Retina (tissue), 1 donor: ENCODE results near the gene CD300C.
A peak's percentile ranks its signal among the peaks of the same experiment; 100 is the strongest.
"Not testable (repeated sequence)": the region's sequence is repeated elsewhere in the genome, so short reads cannot be mapped to it uniquely, and the experiment has no call there.

Experiments
- DNase-seq: peaks from one replicate; pipeline ENCODE4 v3.0.0-alpha.2; 2016

CD300C gene

DNA sequence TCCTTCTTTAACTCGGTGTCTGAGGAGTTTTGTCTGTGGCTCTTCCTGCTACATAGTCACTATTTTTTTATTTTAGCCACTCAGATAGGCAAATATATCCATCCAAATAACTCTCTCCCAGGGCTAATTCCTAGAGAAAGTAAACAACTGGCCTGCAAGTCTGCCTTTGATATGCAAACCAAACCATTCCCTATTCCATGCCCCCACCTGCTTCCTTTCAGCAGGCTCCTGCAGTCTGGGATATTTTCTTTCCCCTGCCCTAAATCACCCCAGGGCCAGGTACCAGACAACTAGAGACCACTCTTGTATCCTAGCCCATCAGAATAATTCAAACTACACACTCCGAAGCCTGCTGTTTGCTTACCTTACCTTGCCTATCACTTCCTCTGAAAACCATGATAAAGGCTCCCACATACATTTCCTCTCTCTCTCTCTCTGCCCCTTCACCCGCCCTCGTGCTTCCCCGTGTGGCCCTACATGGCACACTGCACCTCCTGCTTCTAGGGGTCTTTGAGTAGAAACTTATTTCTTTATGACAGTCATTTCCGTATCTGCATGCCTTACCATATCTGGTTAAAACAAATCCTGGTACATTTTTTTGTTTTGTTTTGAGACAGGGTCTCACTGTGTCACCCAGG lies 13.1 kb upstream of the CD300C start:
- no peak for DNase-seq

DNA sequence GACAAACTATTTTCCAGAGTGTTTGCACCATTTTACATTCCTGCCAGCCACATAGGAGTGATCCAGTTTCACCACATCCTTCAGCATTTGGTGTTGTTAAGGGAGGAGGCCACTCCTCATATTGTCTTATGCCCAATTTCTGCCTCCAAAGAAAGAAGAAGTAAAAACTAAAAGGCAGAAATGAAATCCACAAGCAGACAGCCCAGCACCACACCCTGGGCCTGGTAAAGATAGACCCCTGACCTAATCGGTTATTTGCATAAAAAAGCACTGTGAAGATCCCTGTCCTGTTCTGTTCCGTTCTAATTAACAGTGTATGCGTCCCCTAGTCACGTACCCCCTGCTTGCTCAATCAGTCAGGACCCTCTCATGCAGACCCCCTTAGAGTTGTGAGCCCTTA lies 12.5 kb upstream of the CD300C start:
- not testable (repeated sequence) for DNase-seq

DNA sequence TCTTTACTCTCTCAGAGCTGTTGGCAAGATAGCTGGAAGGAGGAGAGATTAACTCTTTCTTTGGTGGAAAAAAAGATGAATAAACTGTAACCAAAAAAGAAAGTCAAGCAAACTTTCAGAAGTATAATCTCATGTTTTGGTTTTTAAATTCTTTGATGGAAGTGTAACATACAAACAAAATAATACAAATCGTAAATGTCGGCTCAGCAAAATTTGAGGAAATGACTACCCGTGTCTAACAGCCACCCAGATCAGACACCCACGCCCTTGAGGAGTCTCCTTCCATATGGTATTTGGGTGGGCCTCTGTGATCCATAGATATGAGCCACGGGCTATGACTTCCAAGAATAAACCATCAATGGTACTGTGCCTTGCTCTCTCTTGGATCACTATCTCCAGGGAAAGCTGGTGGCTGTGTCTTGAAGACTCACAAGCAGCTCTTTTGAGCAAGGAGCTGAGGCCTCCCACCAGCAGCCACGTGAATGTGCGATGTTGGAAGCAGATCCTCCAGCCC lies 9.6 kb upstream of the CD300C start:
- DNase-seq: no peak

DNA sequence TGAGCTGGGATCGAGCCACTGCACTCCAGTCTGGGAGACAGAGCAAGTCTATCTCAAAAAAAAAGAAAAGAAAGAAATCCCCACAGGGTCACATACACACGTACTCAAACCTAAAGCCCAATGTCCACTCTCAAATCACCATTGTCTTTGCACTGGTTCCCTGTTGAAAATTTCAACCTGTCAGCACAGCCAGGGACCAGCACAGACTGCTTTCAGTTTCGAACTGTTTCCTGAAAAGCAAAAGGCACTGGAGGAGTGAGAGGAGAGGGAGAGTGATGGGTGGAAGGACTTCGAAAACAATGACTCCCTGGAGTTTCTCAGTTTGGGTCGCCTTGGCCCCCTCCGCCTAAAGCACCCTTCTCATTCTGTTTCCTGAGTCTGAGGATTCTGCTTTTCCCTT lies 9.0 kb upstream of the CD300C start:
- DNase-seq: no peak

DNA sequence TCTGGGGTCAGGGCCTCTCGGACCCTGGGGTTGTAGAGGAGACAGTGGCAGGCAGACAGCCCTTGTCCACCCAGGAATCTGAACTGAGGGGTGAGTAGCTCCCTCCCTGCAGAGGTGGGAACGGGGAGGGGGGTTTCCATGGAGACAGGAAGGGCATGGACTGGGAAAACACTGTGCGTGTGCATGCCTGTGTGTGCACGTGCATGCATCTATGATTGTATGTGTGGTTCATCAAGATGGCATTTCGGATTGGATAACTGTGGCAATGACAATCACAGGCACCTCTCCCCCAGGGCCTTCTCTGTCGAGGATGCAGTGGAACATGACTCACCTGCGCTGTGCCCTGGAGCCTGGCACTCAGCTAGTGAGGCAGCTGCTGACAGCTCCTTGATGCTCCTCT lies 6.1 kb upstream of the CD300C start:
- DNase-seq: peak; percentile 54

DNA sequence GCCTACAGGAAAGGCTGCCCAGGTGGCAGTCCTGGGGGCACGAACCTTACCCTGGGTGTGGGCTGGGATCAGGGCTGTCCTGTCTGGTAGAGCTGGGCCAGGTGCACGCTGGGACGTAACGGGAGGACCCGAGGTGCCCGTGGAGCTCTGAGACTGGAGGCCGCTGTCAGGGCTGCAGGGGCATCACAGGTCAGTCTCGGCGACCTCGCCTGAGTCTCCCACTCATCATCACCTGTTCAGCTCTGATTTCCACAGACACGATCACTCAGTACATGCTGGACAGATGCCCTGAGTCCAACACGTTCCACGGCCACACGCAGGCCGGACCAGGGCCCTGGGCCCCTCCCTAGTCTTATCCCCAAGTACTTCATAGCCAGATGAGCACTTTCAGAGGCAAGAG lies 4.7 kb upstream of the CD300C start:
- no peak for DNase-seq

DNA sequence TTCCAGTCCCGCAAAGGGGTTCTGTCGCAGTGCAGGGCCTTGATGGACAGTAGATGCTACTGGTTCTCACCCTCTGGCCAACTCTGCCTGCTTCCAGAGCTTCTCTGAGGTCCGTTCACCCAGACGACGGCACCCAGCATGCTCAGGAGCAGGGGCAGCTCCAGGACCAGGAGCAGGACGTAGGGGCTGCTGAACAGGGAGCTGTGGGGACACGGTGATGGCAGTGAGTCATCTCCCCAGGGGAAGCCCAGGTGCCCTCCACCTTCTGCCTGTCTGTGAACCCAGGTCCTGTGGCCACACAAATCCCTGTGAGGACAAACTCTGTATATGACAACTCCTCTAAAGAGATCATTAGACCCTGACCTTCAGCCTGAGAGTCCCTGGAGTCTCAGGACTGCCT lies 3.4 kb upstream of the CD300C start:
- no peak for DNase-seq

DNA sequence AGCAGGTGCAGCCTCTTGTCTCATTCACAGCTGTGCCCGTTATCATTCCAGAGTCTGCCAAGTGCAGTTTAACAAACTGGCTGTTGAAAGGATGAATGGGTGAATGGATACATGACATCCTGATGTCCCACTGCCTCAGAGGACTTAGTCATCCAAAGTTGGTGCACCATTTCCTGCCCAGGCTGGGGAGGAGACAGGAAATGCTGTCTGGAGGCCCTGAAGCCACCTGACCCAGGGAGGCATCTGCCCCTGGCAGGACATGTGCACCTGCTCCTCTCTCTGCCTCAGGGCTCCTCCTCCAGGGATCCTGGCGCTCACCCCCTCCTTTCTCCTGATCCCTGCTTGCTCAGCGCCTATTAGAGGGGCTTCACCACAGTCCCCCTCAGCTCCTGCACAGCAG lies 1.8 kb upstream of the CD300C start:
- no peak for DNase-seq

DNA sequence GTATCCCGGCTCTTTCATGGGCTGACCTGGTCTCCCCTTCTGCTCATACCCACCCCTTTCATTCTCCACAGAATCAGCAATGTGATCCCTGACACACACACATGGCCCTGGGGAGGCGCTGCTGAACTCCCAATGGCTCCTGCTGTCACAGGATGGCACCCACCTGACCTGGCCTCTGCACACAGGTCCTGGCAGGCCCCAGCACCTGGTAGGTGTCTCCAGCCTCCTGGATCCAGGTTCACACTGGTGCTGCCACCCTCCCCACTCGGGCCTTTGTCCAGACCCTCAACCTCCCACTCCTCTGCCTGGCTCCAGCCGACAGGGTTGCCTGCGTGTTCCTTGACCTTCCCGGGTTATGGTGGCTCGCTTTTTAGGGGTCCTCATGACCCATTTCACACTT lies 1.3 kb upstream of the CD300C start:
- no peak for DNase-seq

DNA sequence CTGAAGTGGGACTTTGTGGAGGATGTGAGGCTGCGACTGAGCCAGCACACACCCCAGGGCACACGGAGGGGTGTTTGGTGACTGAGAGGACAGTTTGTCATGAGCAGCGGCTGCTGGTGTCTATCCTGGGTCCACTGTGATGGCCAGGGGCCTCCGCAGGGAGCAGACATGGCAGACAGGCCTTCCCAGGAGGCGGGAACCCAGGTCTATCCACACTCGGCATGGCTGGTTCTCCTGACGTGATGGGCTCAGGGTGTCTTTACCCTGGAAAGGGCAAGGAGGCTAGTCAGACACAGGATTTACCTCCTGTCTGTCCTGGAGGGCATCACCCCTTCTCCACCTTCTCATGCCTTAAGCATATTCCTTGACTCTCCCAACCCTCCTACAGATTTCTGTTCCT lies 671 bp upstream of the CD300C start:
- DNase-seq: no peak

DNA sequence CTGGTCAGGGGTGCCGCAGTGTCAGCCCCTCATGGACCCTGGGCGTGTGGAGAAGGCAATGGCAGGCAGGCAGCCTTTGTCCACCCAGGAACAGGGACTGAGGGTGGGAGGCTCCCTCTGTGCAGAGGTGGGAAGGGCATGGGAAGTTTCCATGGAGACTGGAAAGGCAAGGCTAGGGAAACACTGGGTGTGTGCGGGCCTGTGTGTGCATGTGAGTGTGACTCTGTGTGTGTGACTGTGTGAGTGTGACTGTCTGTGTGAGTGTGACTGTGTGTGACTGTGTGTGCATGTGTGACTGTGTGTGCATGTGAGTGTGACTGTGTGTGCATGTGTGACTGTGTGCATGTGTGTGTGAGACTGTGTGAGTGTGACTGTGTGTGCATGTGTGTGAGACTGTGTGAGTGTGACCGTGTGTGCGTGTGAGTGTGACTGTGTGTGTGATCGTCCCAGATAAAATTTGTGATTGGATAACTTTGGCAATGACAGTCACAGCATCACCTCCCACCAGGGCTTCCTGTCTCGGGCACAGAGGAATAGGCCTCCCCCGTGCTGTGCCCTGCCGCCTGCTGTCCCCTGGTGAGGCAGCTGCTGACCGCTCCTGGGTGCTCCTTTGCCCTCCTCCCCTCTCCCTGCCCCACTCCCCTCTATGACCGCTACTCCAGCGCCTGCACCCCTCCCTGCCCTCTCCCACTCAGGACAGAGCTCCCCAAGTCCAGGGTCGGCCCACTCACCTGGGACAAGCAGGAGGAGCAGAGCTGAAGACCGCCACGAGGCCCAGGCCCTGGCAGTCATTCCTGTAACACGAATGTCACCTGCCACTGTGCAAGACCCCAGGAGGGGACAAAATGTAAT lies 698 bp downstream of the CD300C start:
- DNase-seq: no peak

DNA sequence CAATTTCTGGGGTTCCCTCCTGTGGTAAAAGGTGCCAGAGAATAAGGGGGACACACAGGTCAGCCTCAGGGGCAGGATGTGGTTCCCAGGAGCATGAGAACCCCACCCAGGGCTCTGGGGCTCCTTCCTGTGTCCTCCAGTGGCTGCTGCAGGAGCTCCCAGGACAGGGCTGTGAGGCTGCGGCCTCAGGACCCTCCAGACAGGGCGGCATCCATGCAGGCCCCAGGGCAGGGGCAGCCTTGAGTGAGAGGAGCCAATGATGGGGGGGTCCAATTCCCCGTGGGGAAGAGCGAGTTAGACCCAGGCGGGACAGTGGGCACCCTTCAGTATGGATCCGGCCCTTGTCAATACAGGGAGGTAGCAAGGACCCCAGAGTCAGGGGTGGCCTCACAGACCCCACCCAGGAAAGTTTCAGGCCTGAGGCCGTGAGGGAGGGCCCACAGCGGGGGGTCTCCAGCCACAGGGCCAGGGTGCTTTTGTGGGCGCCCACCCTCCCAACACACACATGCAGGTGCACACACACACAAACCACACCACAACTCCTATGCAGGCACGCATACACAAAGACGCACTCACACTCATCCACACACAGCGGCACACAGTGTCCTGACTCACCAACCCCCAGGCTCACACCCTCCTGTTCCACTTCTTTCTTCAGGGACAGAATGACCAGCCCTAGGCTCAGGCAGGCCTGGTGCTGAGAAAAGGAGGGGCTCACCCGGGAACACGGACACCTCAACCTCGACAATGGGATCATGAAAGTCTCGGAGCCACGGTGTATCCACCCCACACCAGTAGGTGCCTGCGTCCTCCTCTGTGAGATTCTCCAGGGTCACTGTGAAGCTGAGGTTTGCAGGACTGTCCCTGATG lies 1.8 kb downstream of the CD300C start:
- DNase-seq: no peak

DNA sequence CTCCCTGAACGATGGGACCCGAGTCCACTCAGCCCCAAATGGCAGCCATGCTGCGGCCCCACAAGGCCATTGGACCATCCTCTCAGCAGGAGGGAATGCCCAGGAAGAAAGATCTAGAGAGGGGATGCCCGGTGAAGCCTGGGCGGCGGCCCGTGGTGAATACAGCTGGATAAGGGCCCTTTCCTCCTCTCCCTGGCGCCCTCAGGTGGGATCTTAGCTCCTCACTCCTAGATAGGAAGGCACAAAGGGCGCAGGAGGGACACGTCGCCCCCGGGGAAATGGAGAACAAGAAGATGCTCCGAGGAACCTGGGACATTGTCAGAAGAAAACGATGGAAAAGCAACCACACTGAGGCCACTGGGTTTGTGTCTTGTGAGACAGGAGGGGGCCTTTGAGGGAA lies 2.5 kb downstream of the CD300C start:
- DNase-seq: no peak

DNA sequence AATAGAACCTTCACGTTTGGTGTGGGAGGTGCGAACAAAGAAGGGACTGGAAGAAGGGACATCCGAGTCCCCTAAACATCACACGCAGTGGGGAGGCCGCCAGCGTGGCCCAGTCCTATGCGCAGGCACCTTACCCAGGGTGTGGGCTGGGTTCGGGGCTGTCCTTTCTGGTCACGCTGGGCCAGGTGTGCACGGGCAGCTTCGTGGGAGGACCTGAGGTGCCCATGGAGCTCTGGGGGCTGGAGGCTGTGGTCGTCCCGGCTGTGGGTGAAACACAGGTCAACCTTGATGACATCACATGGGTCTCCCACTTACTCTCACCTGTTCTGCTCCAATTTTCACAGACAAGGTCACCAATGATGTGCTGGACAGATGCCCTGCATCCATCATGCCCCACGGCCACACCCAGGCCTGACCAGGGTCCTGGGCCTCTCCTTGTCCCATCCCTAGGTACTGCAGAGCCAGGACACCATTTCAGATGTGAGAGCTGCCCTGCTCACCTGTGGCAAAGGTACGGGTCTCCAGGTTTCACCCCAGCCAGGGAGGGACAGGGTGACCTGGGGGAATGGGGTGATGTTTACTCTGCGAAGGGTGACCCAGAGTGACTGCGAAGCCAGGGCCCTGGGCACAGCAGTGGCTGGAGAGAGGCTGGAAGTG lies 3.1 kb downstream of the CD300C start:
- DNase-seq: no peak

DNA sequence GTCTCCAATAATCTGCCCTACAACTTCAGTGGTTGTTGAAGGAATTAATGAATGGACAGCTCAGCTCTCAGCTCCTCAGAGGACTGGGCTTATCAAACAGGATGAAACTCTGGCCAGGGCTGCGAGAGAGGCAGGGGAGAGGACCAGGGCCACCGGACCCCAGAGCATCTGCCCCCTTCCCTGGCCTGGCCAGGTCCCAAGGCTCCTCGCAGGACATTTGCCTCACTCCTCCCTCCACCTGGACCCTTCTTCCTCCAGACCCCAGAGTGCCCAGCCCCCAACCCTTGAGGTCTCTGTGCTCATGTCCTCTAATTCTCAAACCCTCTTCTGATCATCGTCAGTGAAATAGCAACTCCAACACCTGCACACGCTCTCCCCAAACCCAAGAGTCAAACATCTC lies 3.7 kb downstream of the CD300C start:
- DNase-seq: no peak

DNA sequence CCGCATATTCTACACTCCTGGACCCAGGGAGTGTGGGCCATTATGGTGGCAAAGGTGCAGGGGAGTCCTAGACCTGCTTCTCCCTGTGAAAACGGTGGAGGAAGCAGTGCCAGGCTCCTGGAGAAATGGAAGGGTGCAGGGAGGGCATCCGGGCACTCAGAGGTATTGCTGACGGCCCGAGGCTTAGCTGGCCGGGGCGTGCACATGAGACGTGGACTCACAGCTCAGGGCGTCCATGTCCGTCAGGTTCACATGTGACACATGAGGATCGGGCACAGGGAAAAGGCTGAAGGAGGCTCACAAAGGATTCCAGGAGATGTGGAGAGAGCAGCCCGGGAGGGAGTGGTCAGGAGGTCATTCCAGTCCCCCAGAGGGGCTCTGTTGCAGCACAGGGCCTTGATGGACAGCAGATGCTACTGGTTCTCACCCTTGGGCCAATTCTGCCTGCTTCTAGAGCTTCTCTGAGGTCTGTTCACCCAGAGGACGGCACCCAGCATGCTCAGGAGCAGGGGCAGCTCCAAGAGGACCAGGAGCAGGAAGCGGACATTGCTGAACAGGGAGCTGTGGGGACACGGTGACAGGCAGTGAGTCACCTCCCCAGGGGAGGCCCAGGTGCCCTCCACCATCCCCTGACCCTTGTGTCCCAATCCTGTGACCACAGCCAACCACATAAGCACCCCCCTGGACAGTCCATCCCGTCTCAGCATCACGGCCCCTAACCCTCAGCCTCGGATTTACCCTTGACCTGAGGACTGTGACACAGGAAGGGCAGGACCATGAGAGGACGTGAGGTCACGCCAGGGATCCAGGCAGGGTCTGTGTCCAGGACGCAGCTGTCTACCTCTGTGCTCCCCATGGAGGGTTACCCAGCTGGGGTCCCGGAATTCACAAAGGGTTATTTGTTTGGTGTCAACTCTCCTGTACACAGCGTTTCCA lies 4.5 kb downstream of the CD300C start:
- DNase-seq: no peak

DNA sequence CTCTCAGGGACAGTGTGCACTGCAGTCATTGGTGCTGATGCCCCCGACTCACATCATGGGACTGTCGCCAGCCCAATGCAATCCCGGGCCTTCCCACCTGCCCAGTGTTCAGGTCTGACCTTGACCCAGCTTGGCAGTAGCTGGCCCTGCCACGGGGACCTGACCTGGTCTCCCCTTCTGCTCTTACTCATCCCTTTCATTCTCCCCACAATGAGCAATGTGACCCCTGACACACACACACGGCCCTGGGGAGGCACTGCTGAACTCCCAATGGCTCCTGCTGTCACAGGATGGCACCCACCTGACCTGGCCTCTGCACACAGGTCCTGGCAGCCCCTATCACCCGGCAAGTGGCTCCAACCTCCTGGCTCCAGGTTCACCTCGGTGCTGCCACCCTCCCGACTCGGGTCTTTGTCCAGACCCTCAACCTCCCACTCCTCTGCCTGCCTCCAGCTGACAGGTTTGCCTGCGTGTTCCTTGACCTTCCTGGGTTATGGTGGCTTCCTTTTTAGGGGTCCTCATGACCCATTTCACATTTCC lies 6.6 kb downstream of the CD300C start:
- DNase-seq: no peak

DNA sequence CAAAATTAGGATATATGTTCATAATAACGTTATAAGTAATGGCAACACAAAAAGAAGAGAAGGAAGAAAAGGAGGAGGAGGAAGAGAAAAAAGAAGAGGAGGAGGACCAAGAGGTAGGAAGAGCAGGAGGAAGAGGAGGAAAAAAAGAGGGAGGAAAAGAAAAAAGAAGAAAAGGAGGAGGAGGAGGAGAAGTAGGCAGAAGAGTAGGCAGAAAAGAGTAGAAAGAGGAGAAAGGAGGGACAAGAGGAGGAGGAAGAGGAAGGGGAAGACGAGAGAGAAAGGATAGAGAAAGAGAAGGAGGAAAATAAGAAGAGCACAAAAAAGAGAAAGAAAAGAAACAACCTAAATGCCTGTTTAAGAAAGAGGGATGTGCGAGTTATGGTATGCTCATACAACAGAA lies 9.0 kb downstream of the CD300C start:
- no peak for DNase-seq

DNA sequence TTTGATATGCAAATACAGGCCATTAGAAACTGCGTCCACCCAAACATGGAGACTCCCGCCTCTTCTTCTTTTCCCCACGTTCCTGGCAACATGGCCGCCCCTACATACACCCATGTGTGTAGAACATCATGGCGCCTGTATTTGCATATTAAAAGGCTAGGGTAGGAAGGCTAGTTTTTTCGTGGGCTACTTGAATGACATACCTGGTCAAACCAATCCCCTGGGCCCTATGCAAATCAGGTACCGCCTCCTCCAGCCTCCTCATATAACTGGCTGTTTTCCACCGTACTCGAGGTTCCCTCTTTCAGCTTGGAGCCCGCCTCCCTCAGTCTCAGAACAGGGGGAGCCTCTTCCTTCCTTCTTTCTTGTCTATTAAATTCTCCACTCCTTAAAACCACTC lies 13.8 kb downstream of the CD300C start:
- DNase-seq: no peak

DNA sequence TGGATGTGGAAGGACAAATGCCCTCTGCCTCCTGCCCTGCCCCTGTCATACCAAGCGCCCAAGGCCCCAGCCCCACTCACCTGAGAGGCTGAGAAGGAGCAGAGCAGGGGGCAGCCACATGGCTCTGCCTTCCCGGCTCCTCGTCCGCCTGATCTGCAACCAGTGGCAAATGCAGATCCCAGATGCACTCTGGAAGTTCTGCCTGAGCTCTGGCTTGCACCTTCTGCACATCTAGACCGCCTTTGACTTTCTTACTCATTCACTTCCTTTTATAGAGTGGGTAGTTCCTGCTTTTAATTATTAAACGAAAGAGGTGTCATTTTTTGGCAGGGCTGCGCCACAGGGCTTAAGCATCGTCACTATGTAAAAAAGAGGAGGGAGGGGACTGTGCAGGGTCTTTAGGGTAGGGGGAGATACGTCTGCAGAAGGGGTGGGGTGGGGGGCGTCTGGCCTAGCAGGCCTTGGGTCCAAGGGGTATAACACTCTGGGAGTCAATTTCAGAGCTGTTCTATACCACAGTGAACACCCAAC lies 14.6 kb downstream of the CD300C start, which contains the start of gene CD300LB:
TSS of gene CD300LB (minus strand) at position 245 of the 531 bp plus-strand sequence. CDS start at position 120, 125 bp downstream.
- no peak for DNase-seq

DNA sequence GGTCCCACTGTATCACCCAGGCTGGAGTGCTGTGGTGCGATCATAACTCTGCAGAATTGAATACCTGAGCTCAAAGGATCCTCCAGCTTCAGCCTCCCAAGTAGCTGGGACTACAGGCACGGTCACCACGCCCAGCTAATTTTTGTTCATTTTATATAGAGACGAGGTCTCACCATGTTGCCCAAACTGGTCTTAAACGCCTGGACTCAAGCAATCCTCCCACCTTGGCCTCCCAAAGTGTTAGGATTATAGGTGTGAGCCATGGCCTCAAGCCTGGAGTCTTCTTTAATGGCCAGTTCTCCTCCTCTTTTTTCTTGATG lies 15.1 kb downstream of the CD300C start:
- no peak for DNase-seq
